ENCODE data around the gene ZFC3H1.
"Not testable (repeated sequence)": the region's sequence is repeated elsewhere in the genome, so short reads cannot be mapped to it uniquely, and the experiment has no call there.

ZFC3H1 gene

DNA sequence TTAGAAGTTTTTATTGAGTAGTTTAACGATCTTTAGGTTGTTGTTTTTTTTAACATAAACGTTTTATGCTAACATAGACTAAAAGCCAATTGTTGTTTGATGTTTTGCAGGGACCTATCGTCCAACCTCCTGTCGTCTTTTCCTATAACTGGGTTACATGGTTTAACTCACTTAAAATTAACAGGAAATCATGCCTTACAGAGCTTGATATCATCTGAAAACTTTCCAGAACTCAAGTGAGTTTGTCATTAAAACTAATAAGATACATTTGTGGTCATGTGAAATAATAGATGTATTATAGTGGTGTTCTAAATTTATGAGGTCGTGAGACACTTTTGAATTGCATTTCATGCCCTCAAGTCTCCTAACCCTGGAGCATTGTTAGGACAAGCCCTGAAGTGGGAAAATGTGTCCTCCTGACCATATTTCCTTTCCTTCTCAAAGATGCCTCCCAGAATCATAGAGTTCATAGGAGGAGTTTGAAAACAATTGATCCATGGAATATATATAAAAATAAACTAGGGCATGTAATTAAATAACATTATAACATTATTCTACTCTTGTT is 84.9 kb downstream of the ZFC3H1 start:
- Histone ChIP-seq H3K4me1 (ENCODE audit: insufficient read depth, low read length) (peaks cover 6% of the 10 kb centered on the region), H2AFZ (ENCODE audit: low read depth, low read length) (no peak overlapping the region), H3K9me3 (ENCODE audit: low read length) (no peaks in the 10 kb centered on the region), H3K27me3 (ENCODE audit: insufficient read depth, low read length) (no peaks in the 10 kb centered on the region), H3K4me3 (ENCODE audit: low read length) (no peak overlapping the region), H3K36me3 (ENCODE audit: insufficient read depth, low read length) (no peaks in the 10 kb centered on the region)

DNA sequence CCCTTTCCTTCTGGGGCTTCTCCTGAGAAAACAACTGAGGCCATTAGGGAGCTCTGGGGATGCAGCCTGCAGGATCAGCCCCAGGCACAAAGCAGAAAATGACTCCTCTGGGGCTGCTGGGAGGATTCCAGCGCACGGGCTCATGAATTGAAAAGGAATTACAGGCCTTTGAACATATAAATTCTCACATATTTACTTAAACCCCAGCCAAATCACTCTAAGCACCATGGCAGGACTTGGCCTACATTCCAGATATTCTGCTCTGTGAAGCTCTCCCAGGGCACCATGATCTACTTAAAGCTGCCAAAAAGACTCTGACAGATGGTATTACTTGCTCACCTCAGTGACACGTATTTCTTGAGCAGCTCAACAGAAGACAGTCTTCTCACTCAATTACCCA is 87.2 kb downstream of the ZFC3H1 start:
- no peaks in the 10 kb centered on the region for H3K36me3 ChIP-seq (ENCODE audit: insufficient read depth, low read length)
- H2AFZ ChIP-seq (ENCODE audit: low read depth, low read length): no peak overlapping the region
- no peaks in the 10 kb centered on the region for H3K9me3 ChIP-seq (ENCODE audit: low read length)
- peaks cover 6% of the 10 kb centered on the region for H3K4me1 ChIP-seq (ENCODE audit: insufficient read depth, low read length)
- H3K4me3 ChIP-seq (ENCODE audit: low read length): no peak overlapping the region
- no peaks in the 10 kb centered on the region for H3K27me3 ChIP-seq (ENCODE audit: insufficient read depth, low read length)

DNA sequence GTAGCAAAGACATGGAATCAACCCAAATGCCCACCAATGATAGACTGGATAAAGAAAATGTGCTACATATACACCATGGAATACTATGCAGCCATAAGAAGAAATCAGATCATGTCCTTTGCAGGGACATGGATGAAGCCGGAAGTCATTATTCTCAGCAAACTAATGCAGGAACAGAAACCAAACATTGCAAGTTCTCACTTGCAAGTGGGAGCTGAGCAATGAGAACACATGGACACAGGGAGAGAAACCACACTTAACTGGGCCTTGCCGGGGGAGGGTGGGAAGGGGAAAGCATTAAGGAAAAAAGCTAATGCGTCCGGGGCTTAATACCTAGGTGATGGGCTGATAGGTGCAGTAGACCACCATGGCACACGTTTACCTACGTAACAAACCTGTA is 93.8 kb downstream of the ZFC3H1 start:
- H3K36me3 ChIP-seq (ENCODE audit: insufficient read depth, low read length); H3K4me3 ChIP-seq (ENCODE audit: low read length); H3K9me3 ChIP-seq (ENCODE audit: low read length); H3K27me3 ChIP-seq (ENCODE audit: insufficient read depth, low read length); H2AFZ ChIP-seq (ENCODE audit: low read depth, low read length); H3K4me1 ChIP-seq (ENCODE audit: insufficient read depth, low read length): not testable (repeated sequence)

DNA sequence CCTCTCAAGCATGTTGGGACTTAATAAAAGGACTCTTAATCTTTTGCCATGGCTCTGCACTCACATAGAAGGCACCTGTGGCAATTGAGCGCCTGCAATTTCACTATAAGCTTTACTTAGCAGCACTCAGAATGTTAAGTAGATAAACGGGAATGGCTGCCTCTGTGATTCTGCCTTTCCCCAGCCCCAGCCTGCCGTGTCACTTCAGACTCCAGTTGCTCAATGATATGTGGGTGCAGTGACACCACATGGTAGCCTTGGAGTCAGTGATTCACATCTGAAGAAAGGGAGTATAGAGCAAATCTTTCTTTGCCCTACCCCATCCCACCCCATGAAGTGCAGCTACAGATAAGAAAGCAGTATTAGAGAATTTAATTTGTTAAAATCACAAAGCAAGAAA is 96.1 kb downstream of the ZFC3H1 start:
- no peaks in the 10 kb centered on the region for H3K4me1 ChIP-seq (ENCODE audit: insufficient read depth, low read length)
- H3K4me3 ChIP-seq (ENCODE audit: low read length): no peak overlapping the region
- no peaks in the 10 kb centered on the region for H3K9me3 ChIP-seq (ENCODE audit: low read length)
- H3K27me3 ChIP-seq (ENCODE audit: insufficient read depth, low read length): no peaks in the 10 kb centered on the region
- no peaks in the 10 kb centered on the region for H3K36me3 ChIP-seq (ENCODE audit: insufficient read depth, low read length)
- H2AFZ ChIP-seq (ENCODE audit: low read depth, low read length): no peak overlapping the region

DNA sequence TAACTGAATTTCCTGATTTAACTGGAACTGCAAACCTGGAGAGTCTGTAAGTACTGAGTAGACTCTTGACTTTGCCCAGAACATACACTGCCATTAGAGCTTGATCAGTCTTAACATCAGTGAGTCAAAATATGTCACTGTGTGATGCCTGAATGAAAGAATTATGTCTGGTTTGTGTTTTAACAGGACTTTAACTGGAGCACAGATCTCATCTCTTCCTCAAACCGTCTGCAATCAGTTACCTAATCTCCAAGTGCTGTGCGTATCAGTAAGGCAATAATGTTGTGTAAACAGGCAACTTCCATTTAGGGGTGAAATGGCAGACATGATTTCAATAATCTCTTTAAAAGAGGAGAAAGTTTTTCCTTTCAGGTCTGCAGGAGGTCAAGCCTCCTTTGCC is 97.0 kb downstream of the ZFC3H1 start:
- Histone ChIP-seq H3K4me1 (ENCODE audit: insufficient read depth, low read length) (no peaks in the 10 kb centered on the region), H2AFZ (ENCODE audit: low read depth, low read length) (no peak overlapping the region), H3K9me3 (ENCODE audit: low read length) (no peaks in the 10 kb centered on the region), H3K27me3 (ENCODE audit: insufficient read depth, low read length) (no peaks in the 10 kb centered on the region), H3K36me3 (ENCODE audit: insufficient read depth, low read length) (no peaks in the 10 kb centered on the region), H3K4me3 (ENCODE audit: low read length) (no peak overlapping the region)

DNA sequence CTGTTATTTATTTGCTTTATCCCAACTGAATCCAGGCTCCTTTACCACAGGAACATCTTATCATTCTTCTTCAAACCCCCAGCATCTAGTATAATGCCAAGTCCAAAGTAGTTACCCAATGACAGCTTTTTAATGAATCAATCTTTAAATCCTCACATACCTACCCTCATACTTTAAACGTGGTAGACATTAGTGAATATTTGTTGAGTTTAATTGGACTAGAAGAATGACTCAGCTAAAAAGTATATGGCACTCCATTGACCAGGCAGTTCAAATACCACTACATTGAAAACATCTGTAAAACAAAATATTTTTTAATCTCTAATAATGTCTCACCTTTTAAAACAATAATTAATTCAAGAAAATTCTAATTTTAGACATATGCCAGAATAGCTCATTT is 98.1 kb downstream of the ZFC3H1 start:
- Histone ChIP-seq H3K27me3 (ENCODE audit: insufficient read depth, low read length) (no peaks in the 10 kb centered on the region), H3K4me3 (ENCODE audit: low read length) (no peak overlapping the region), H3K36me3 (ENCODE audit: insufficient read depth, low read length) (no peaks in the 10 kb centered on the region), H3K4me1 (ENCODE audit: insufficient read depth, low read length) (no peaks in the 10 kb centered on the region), H2AFZ (ENCODE audit: low read depth, low read length) (no peak overlapping the region), H3K9me3 (ENCODE audit: low read length) (no peaks in the 10 kb centered on the region)

DNA sequence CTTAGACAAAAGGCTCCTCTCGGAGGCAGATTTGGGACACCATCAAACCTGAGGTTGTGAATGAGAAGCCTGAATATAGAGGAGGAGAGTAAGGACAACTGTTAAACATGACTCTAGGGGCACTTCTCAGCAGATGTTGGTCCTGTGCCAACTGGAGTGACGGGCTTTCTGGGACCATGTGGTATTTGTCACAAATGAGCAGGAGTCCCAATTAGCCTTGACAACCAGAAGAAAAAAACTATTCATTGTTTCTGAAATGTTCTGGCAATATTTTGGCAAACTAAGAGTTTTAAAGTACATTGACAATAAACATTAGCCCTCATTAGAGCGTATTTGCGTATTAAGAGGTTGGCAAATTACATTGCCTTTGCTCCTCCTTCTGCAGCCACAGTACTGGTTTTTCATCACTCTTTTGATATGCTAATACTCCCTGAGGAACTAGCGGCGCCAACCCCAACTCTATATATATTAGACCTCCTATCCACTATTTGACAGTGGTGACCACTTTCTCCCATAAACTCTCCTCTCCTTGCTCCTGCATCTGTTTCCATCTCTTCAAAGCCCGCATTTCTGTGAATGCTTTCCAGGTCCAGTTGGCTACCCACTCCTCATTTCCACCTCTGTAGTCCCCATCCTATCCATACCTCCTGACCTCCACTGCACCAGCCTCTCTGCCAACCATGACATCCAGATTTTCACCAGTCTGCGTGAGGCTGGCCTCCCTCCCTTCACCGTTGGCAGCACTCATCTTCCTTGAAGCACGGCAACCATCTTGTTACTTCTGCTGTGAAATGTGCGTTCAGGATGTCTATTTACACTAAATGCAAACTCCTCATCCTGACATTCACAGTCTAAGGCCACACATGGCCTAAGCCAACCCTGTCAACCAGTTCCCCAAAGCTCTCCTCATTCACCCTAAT is 100.7 kb downstream of the ZFC3H1 start:
- H3K36me3 ChIP-seq (ENCODE audit: insufficient read depth, low read length): no peaks in the 10 kb centered on the region
- no peaks in the 10 kb centered on the region for H3K27me3 ChIP-seq (ENCODE audit: insufficient read depth, low read length)
- H2AFZ ChIP-seq (ENCODE audit: low read depth, low read length): no peak overlapping the region
- no peaks in the 10 kb centered on the region for H3K9me3 ChIP-seq (ENCODE audit: low read length)
- H3K4me1 ChIP-seq (ENCODE audit: insufficient read depth, low read length): peaks cover 2% of the 10 kb centered on the region
- no peak overlapping the region for H3K4me3 ChIP-seq (ENCODE audit: low read length)

Data from neuron (in vitro differentiated cells).